Testis (tissue), 2 donors: ENCODE measurements around the gene RPTOR.

Source experiments
- POLR2A ChIP-seq: fragments of 450-650 bp; IDR thresholded peaks from one replicate; pipeline ENCODE4 v1.6.1; 2017; ENCODE audit warnings: antibody characterized with exemption, mild to moderate bottlenecking, moderate library complexity
- TF ChIP-seq, protein P1 (sequence below), 3 experiments: fragments of 450-650 bp in 2 of 3; fragments of 200-600 bp in 1 of 3; sonication (generic) in 1 of 3; IDR thresholded peaks; one replicate each; pipeline ENCODE4 v1.5.1; 2016 to 2019; ENCODE audit warnings: antibody characterized with exemption in 3 of 3, mild to moderate bottlenecking in 2 of 3, moderate library complexity in 1 of 3

DNA sequence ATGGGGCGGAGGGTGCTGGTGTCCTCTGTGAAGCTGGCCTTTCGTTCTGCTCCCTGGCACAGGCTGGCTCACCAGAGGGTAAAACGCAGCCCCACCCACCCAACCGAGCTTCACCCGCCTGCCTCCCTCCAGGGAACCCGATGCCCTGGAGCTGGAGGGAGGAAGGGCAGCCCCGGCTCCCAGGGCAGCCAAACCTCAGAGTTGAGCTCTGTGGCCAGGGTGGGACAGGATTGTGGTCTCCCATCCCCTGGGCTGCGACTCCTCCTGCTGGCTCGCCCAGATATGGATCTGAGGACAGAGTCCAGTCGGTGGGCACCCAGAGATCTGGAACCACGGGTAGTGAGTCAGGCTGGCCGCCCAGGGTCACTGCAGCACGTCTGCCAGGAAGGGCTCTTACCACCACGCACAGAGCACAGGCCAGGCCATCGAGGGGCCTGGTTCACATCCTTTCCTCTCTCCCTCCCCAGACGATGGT is 404.4 kb downstream of the RPTOR start:
- no peak for TF ChIP-seq POLR2A
- TF ChIP-seq, protein P1, sequence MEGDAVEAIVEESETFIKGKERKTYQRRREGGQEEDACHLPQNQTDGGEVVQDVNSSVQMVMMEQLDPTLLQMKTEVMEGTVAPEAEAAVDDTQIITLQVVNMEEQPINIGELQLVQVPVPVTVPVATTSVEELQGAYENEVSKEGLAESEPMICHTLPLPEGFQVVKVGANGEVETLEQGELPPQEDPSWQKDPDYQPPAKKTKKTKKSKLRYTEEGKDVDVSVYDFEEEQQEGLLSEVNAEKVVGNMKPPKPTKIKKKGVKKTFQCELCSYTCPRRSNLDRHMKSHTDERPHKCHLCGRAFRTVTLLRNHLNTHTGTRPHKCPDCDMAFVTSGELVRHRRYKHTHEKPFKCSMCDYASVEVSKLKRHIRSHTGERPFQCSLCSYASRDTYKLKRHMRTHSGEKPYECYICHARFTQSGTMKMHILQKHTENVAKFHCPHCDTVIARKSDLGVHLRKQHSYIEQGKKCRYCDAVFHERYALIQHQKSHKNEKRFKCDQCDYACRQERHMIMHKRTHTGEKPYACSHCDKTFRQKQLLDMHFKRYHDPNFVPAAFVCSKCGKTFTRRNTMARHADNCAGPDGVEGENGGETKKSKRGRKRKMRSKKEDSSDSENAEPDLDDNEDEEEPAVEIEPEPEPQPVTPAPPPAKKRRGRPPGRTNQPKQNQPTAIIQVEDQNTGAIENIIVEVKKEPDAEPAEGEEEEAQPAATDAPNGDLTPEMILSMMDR (IDR thresholded peaks at IDR 0.05) = no peak
